ENCODE data around the gene LRRK1.

Gene LRRK1

GRCh38 chr15:101038327-101039003 is 119.3 kb downstream of the LRRK1 start:
- no peak for DNase-seq (ENCODE audit: low read depth, low spot score)
- Histone ChIP-seq H3K4me3 (no peak overlapping the region), H3K27ac (no peak overlapping the region), H3K9ac (ENCODE audit: insufficient read length) (no peak overlapping the region), H3K9me3 (ENCODE audit: low read depth, low read length) (peaks cover 11% of the 10 kb centered on the region; the same call in 1 of the 2 replicates), H3K36me3 (ENCODE audit: insufficient read depth, low read length) (no peaks in the 10 kb centered on the region)
- TF ChIP-seq FOXP2 (optimal IDR thresholded peaks at IDR 0.05; ENCODE audit: control extremely low read depth, extremely low read length, insufficient read depth), result no peak
- no peak for TF ChIP-seq POLR2AphosphoS5 (IDR thresholded peaks at IDR 0.05; ENCODE audit: borderline replicate concordance, low read depth, low read length)
- no peak for TF ChIP-seq EZH2 (IDR thresholded peaks at IDR 0.05)

- peaks cover 9% of the 10 kb centered on the region; the same call in 1 of the 2 replicates for H3K9me3 ChIP-seq (ENCODE audit: low read depth, low read length)
- H3K4me3 ChIP-seq, result no peak overlapping the region
- H3K27ac ChIP-seq, result no peak overlapping the region
- H3K36me3 ChIP-seq (ENCODE audit: insufficient read depth, low read length), result no peaks in the 10 kb centered on the region
- TF ChIP-seq POLR2AphosphoS5 (IDR thresholded peaks at IDR 0.05; ENCODE audit: borderline replicate concordance, low read depth, low read length) (no peak), EZH2 (IDR thresholded peaks at IDR 0.05) (no peak), FOXP2 (optimal IDR thresholded peaks at IDR 0.05; ENCODE audit: control extremely low read depth, extremely low read length, insufficient read depth) (no peak)
- no peak for DNase-seq (ENCODE audit: low read depth, low spot score)
- H3K9ac ChIP-seq (ENCODE audit: insufficient read length), result no peak overlapping the region
These were observed 120.3 kb downstream of the LRRK1 start for GRCh38 chr15:101039461-101039860.

- Histone ChIP-seq H3K9ac (ENCODE audit: insufficient read length) (no peak overlapping the region), H3K27ac (no peak overlapping the region), H3K36me3 (ENCODE audit: insufficient read depth, low read length) (no peaks in the 10 kb centered on the region), H3K4me3 (no peak overlapping the region), H3K9me3 (ENCODE audit: low read depth, low read length) (no peaks in the 10 kb centered on the region)
- TF ChIP-seq FOXP2 (optimal IDR thresholded peaks at IDR 0.05; ENCODE audit: control extremely low read depth, extremely low read length, insufficient read depth) (no peak), POLR2AphosphoS5 (IDR thresholded peaks at IDR 0.05; ENCODE audit: borderline replicate concordance, low read depth, low read length) (no peak), EZH2 (IDR thresholded peaks at IDR 0.05) (no peak)
- DNase-seq (ENCODE audit: low read depth, low spot score), result no peak
These were observed 123.2 kb downstream of the LRRK1 start for GRCh38 chr15:101042320-101042719.

DNA sequence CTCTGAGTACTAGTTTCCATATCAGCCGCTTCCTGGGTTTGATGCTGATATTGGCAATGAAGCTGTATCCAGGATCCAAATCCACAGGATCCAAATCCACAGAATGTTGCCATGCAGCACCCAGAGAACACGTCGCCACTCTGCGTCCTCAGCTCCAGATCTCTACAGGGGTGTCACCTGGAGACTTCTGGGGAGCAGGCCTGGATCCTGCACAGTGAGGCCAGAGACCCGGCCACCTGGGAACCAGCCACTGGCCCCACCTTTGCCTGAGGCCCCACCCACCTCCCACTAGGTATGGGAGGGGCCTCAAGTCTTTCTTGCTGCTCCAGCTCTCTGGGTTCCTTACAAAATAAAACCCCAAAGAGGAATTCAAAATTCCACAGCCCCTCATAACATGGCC is 123.9 kb downstream of the LRRK1 start:
- Histone ChIP-seq H3K27ac (no peak overlapping the region), H3K9me3 (ENCODE audit: low read depth, low read length) (no peaks in the 10 kb centered on the region), H3K4me3 (no peak overlapping the region), H3K36me3 (ENCODE audit: insufficient read depth, low read length) (no peaks in the 10 kb centered on the region), H3K9ac (ENCODE audit: insufficient read length) (no peak overlapping the region)
- TF ChIP-seq FOXP2 (optimal IDR thresholded peaks at IDR 0.05; ENCODE audit: control extremely low read depth, extremely low read length, insufficient read depth) (no peak), EZH2 (IDR thresholded peaks at IDR 0.05) (no peak), POLR2AphosphoS5 (IDR thresholded peaks at IDR 0.05; ENCODE audit: borderline replicate concordance, low read depth, low read length) (no peak)
- no peak for DNase-seq (ENCODE audit: low read depth, low spot score)

DNA sequence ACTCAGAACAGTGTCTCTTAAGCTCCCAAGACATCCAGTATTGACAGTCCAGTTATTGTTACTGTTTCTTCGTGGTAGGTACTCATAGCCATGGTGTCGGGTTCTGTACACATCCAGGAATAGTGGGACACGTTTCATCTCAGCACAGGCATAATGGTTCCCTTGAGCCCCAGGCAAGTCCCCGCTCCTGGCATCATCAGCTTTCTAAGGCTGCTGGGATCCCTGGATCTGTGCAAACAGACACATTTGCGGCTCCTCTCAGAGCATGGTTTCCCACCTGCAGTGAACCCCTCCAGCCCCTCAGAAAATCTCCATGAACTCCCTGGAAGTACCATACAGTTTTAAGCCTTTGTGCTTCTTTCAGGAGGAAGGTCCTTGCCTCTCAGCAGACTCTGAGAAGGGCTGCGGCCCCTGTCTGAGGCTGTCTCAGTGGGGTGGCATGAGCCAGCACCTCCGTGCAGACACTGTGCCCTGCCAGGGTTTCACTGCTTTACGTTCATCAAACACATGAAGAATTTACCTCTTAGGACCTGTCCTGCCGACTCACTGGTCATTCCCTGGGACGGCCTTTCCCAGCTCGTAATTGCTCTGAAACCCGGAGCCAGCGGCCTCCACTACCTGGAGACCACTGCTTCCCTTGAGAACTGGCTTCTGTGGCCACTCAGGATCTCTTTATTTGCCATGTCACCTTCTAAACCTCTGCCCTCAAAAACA is 124.9 kb downstream of the LRRK1 start:
- Histone ChIP-seq H3K9ac (ENCODE audit: insufficient read length) (no peak overlapping the region), H3K27ac (no peak overlapping the region), H3K9me3 (ENCODE audit: low read depth, low read length) (no peaks in the 10 kb centered on the region), H3K36me3 (ENCODE audit: insufficient read depth, low read length) (no peaks in the 10 kb centered on the region), H3K4me3 (no peak overlapping the region)
- DNase-seq (ENCODE audit: low read depth, low spot score), result no peak
- TF ChIP-seq FOXP2 (optimal IDR thresholded peaks at IDR 0.05; ENCODE audit: control extremely low read depth, extremely low read length, insufficient read depth) (no peak), POLR2AphosphoS5 (IDR thresholded peaks at IDR 0.05; ENCODE audit: borderline replicate concordance, low read depth, low read length) (no peak)

GRCh38 chr15:101044625-101045235 is 125.6 kb downstream of the LRRK1 start:
- no peaks in the 10 kb centered on the region for H3K36me3 ChIP-seq (ENCODE audit: insufficient read depth, low read length)
- no peaks in the 10 kb centered on the region for H3K9me3 ChIP-seq (ENCODE audit: low read depth, low read length)
- no peak overlapping the region for H3K27ac ChIP-seq
- H3K4me3 ChIP-seq, result no peak overlapping the region
- TF ChIP-seq FOXP2 (optimal IDR thresholded peaks at IDR 0.05; ENCODE audit: control extremely low read depth, extremely low read length, insufficient read depth), result no peak
- no peak for TF ChIP-seq POLR2AphosphoS5 (IDR thresholded peaks at IDR 0.05; ENCODE audit: borderline replicate concordance, low read depth, low read length)
- no peak for TF ChIP-seq EZH2 (IDR thresholded peaks at IDR 0.05)
- no peak overlapping the region for H3K9ac ChIP-seq (ENCODE audit: insufficient read length)
- no peak for DNase-seq (ENCODE audit: low read depth, low spot score)

DNA sequence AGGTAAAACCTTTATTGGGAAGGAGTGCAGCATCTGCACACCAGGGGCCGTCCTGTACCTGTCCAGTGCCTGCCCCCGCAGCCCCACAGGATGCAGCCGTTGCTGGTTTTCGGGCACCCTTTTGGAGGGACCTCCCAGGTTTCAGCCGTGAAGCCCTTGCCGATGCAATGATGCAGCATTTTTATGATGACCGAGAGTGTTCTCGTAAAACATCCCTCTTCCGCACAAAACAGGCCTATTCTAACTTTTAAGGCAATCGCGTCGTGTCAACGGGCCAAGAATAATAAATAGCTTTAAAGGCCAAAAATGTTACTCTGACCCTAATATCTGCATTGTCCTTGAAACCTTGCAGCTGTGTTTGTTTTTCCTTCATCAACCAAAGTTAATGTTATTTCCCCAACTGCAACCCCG is 126.1 kb downstream of the LRRK1 start:
- no peak overlapping the region for H3K4me3 ChIP-seq
- H3K9ac ChIP-seq (ENCODE audit: insufficient read length), result no peak overlapping the region
- H3K9me3 ChIP-seq (ENCODE audit: low read depth, low read length), result no peaks in the 10 kb centered on the region
- no peak overlapping the region for H3K27ac ChIP-seq
- no peaks in the 10 kb centered on the region for H3K36me3 ChIP-seq (ENCODE audit: insufficient read depth, low read length)
- DNase-seq (ENCODE audit: low read depth, low spot score), result no peak
- TF ChIP-seq EZH2 (IDR thresholded peaks at IDR 0.05), result no peak
- TF ChIP-seq POLR2AphosphoS5 (IDR thresholded peaks at IDR 0.05; ENCODE audit: borderline replicate concordance, low read depth, low read length), result no peak

DNA sequence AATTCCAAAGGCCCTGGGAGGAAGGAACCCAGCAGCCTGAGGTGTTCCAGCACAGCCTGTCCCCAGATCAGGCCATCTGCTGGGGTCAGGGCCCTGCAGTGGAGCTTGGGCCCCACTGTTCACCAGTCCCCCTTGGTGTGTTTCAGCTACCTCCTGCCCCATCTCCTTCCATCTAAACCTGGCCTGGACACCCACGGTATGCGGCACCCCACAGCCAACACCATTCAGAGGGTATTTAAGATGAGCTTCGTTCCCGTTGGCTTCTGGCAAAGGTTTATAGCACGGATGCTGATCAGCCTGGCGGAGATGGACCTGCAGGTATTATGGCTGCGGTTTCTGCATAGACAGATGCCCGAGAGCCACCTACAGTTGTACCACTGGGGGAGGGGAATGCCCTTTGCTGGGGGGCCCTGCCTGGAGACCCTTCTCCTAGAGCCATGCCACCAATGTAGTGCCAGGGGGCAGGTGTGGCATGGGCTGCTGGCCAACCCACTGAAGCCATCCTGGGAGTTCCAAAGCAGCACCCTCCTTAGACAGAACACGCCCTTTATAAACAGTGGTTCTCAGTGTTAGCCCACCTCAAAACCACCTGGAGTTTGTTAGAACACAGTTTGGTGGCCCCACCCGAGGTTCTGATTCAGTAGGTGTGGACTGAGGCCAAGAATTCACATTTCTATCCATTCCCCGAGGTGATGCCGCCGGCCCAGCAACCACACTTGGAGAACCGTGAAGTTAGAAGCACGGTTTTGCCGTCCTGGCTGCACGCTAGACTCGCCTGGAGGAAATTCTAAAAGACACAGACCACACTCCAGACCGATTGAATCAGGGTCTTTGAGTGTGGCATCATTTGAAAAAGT is 126.9 kb downstream of the LRRK1 start:
- no peak for TF ChIP-seq EZH2 (IDR thresholded peaks at IDR 0.05)
- no peak for TF ChIP-seq FOXP2 (optimal IDR thresholded peaks at IDR 0.05; ENCODE audit: control extremely low read depth, extremely low read length, insufficient read depth)
- TF ChIP-seq POLR2AphosphoS5 (IDR thresholded peaks at IDR 0.05; ENCODE audit: borderline replicate concordance, low read depth, low read length), result no peak
- no peak overlapping the region for H3K27ac ChIP-seq
- DNase-seq (ENCODE audit: low read depth, low spot score), result no peak

More for the DNA sequence above, 126.9 kb downstream of the LRRK1 start:
- no peaks in the 10 kb centered on the region for H3K36me3 ChIP-seq (ENCODE audit: insufficient read depth, low read length)
- no peak overlapping the region for H3K9ac ChIP-seq (ENCODE audit: insufficient read length)
- no peak overlapping the region for H3K4me3 ChIP-seq
- no peaks in the 10 kb centered on the region for H3K9me3 ChIP-seq (ENCODE audit: low read depth, low read length)

Data from SK-N-MC (cell line).